GM19397 (cell line): ENCODE results near the gene CCDC85B.
"Not testable (repeated sequence)": the region's sequence is repeated elsewhere in the genome, so short reads cannot be mapped to it uniquely, and the experiment has no call there.

Experiments
- ATAC-seq: cut with Tn5 transposase; IDR thresholded peaks from one replicate; pipeline ENCODE4 v1.9.1; 2021; ENCODE audit warnings: mild to moderate bottlenecking, moderate library complexity; ENCODE audit not compliant: unreplicated experiment

The CCDC85B gene

DNA sequence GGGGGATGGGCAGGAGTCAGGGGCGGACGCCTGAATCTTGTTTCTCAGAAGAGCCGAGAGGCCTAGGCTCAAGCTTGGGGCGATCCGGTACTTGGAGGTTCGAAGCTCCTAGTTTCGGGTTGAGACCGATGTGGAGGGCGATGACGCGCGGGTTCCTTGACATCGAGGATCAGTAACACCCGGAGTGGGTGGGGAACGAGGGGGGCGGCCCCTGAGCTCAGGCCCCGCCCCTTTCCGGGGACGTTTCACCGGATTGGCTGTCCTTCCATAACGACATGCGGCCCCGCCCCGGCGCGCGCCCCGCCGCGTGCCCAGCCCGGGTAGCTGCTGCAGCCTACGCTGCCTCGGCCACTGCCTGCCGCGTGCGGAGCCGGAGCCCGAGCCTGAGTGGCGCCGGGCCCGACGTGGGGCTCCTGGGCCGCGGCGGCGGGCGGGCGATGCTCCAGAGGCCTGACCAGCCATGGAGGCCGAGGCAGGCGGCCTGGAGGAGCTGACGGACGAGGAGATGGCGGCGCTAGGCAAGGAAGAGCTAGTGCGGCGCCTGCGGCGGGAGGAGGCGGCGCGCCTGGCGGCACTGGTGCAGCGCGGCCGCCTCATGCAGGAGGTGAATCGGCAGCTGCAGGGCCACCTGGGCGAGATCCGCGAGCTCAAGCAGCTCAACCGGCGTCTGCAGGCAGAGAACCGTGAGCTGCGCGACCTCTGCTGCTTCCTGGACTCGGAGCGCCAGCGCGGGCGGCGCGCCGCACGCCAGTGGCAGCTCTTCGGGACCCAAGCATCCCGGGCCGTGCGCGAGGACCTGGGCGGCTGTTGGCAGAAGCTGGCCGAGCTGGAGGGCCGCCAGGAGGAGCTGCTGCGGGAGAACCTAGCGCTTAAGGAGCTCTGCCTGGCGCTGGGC is at the start of gene CCDC85B:
CCDC85B (plus strand) TSS at position 350 of the 895 bp plus-strand sequence; CDS start at position 461, 111 bp downstream.
- peak; percentile 47 for ATAC-seq

DNA sequence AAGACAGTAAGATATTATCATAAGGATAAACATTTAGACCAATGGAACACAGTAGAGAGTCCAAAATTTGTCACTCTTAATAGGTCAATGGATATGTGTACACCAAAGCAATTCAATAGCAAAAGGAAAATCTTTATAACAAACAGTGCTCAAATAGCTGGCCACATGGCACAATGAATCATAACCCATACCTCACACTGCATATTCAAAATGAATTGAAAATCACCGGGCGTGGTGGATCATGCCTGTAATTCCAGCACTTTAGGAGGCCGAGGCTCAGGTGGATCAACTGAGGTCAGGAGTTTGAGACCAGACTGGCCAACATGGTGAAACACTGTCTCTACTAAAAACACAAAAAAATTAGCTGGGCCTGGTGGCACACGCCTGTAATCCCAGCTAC is 48.3 kb upstream of the CCDC85B start:
- ATAC-seq: no peak

DNA sequence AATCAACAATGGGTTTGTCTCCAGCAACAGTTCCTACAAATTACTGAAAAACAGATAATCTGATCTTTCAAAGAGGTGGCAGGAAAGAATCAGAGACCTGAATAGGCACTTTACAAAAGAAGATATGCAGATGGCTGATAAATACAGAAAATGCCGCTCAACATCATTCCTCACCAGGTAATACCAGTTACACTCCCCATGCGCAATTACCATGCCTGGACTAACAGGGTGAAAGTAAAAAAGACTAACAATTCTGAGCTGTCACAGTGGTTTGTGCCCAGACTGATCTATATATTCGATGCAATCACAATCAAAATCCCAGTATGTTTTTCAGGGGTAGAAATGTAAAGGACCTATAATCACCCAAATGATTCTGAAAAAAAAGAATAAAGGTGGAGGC is 46.7 kb upstream of the CCDC85B start:
- no peak for ATAC-seq

DNA sequence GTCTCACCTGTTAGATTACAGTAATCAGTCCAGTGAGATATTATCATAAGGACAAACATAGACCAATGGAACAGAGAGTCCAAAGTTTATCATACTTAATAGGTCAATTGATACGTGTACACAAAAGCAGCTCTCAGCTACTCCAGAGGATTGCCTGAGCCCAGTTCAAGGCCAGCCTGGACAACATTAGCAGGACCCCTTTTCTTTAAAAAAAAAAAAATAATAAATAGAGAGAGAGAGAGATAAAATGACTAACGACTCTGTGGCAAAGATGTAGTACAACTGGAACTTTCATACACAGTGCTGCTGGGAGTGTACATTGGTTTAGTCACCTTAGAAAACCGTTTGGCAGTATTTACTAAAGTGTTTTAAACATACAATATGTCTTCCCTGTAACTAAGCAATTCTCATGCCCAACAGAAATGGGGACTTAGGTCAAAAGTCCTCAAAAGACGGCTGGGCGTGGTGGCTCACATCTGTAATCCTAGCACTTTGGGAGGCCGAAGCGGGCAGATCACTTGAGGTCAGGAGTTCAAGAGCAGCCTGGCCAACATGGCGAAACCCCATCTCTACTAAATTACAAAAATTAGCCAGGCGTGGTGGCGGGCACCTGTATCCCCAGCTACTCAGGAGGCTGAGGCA is 46.1 kb upstream of the CCDC85B start:
- ATAC-seq: no peak

DNA sequence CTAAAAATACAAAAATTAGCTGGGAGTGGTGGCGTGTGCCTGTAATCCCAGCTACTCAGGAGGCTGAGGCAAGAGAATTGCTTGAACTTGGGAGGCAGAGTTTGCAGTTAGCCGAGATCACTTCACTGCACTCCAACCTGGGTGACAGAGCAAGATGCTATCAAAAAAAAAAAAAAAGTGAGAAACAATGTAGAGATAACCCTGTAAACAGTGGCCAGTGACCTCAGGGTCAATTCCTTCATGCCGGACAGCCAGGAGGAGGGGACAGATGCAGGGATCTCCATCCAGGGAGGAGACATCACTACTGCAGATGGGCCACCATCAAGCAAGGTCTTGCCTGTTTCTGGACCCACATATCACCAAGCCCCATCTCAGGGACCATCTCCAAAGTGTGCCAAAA is 42.7 kb upstream of the CCDC85B start:
- no peak for ATAC-seq

DNA sequence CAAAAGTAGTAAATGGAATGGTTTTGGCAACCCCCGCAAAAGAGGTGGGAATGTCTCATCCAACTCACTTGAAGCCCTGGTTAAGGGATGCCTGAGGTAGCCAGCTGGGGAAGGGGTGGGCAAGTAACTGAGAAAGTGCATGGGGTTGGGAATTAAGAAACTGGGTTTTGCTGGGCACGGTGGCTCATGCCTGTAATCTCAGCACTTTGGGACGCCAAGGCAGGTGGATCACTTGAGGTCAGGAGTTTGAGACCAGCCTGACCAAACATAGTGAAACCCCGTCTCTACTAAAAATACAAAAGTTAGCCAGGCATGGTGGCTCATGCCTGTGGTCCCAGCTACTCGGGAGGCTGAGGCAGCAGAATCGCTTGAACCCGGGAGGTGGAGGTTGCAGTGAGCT is 41.8 kb upstream of the CCDC85B start:
- not testable (repeated sequence) for ATAC-seq

DNA sequence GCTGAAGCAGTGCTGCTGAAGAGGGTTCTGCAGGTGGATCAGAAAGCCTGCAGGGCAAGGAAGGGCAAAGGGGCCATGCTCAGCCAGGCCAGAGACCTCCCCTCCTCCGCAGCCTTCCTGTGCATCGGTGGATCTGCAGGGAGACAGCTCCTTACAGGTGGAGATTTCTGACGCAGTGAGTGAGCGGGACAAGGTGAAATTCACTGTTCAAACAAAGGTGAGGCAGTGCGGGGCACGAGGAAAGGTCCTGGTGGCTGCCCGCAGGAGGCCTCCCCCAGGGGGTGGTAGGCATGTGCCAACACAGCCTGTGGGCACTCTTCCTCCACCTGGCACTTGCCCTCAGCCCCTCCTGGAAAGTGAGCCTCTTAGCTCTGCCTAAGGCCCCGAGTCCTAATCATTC is 41.1 kb upstream of the CCDC85B start:
- ATAC-seq: no peak

DNA sequence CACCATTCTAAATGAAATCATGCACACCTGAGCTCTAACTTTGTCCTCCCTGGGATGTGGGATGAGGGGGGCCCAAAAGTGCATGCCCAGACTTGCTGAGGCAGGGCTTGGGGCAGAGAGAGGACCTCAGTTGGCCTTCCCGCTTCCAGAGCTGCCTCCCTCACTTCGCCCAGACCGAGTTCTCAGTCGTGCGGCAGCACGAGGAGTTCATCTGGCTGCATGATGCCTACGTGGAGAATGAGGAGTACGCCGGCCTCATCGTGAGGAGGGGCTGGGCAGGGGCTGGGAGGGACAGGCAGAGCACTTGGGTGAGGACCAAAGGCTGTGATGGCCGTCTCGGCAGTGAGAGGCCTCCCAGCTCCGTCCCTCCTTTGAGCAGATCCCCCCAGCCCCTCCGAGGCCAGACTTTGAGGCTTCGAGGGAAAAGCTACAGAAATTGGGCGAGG is 40.7 kb upstream of the CCDC85B start:
- ATAC-seq: no peak

DNA sequence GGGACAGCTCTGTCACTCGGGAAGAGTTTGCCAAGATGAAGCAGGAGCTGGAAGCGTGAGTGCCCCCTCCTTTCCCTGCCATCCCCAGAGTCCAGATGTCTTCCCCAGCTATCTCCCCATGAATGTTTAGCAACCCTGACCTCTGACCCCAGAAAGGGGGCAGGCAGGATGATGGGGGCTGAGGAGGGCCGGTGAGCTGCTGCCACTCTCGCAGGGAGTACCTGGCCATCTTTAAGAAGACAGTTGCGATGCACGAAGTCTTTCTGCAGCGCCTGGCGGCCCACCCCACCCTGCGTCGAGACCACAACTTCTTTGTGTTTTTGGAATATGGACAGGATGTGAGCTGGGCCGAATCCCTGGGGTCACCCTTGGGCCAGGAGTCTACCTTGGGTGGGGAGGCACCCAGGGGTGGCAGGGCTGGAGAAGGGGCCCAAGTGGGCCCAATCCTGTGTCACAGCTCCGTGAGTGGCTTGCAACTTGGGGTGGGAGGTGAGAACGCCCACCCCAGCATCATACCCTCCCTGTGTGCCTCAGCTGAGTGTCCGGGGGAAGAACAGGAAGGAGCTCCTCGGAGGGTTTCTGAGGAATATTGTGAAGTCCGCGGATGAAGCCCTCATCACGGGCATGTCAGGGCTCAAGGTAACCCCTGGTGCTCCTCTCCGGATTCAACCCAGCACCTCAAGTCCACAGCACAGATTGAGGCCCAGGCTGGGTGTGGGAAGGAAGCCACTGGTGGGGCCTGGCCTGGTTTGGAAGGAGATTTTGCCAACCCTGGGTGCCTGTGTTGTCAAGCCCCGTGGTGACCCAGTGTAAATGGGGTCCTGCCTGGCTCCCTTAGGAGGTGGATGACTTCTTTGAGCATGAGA is 40.0 kb upstream of the CCDC85B start:
- ATAC-seq: no peak

DNA sequence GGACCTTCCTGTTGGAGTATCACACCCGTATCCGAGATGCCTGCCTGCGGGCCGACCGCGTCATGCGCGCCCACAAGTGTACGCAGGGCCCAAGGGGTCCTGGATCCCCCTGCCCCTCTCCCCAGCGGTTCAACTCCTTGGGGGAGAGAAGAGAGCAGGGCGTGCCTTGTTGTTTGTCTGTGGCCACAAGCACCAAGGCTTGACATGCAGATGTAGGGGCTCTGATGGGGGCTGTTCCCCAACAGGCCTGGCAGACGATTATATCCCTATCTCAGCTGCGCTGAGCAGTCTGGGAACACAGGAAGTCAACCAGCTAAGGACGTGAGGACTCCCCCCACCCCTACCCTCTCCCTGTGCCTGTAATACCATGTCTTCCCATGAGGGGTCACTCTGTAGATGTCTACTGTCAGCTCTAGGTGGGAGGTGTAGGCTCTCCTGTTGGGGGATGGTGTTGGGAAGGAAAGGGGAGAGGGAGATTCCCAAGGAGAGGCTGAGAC is 39.3 kb upstream of the CCDC85B start:
- no peak for ATAC-seq

DNA sequence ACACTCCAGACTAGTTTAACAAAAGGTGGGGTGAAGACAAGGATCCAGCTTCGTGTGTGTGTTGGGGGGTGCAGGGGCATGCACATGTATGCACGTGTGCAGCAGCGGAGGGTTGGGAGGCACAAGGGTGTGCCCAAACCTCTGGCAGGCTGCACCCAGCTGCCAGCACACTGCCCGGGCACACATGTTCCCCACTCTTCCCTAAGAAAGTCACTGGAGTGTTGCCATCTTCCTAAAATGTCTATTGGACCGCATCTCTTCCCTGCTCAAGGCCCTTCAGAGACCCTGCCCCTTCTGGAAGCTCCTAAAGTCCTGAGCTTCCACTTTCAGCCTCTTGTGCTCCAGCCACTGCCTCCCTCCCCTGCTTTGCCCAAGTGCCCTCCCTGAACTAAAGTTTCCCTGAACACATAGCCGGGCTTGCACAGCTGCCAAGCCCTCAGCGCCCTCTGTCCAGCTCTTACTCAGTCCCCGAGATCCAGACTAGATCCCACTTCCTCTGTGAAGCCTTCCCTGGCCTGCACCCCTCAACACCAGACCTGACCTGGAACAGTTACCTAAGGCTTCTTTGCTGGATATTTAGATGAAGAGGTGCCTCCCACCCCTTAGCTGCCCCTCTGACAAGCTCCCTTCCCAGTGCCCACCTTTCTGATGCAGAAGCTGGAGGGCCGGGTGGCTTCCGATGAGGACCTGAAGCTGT is 38.5 kb upstream of the CCDC85B start:
- no peak for ATAC-seq

DNA sequence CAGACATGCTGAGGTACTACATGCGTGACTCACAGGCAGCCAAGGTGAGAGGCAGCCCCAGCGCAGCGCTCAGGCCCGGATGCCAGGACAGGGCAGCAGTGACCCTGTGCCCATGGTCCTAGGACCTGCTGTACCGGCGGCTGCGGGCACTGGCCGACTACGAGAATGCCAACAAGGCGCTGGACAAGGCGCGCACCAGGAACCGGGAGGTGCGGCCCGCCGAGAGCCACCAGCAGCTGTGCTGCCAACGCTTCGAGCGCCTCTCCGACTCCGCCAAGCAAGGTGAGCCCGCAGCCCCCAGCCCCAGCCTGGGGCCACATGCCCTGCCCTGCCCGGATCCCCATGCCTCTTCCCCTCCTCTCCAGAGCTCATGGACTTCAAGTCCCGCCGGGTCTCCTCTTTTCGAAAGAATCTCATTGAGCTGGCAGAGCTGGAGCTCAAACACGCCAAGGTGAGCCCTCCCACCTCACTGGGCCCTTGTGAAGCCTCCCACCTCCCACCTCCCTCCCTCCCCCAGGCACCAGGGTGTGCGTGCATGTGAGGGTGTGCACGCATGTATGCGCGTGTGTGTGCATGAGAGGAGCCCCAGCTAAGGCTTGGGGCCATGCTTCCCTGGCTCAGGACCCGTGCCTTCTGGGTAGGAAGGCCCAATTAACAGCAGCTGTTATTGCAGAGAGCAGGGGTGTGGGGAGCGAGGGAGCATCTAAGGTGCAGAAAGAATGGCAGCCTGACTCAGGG is 37.8 kb upstream of the CCDC85B start:
- ATAC-seq: no peak

DNA sequence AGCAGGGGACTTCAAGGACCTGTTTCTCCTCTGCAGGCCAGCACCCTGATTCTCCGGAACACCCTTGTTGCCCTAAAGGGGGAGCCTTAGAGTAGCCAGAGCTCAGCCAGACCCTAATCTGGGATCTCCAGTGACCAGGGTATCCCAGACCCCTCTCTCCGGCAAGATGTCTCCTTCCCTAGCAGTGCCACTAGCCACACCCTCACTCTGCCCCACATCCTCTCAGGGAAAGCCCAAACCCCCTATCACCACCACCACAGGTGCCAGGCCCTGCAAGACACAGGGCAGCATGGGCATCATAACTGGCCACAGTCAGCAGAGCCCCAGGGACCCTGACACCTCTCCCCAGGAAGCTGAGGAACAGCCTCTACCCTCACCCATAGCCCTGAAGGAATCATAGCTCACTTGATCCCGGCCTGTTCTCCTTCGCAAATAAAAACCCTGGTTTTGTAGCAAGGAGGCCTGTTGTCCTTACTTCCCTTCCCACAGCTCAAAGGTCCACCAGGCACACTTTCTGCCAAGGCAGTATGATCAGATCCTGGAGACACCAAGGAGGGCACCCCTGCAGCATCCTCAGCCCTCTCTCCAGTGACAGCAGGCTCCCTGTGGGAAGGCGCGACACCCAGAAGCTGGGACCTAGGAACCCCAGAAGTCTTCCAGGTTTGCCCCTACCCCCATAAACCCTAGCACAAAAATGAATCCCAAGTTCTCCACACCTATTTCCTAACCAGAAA is 37.1 kb upstream of the CCDC85B start:
- no peak for ATAC-seq

DNA sequence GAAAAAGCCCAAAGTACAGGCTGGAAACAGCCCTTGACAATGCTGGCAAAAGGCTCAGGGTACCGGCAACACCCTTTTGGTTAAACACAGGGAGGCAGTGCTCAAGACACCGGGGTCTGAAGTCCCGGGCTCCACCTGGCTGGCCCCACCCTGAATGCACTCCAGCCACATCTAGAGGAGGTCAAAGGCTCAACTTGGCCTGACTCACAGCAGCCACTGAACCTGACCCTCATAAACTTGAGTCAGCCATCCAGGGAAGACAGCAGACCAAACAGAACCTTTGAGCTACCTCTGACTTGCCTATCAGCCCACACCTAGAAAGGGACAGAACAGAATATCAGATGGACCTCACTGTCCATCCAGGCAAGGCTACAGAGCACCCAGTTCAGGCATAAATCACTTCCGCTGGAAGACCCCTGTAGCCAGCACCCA is 36.3 kb upstream of the CCDC85B start:
- no peak for ATAC-seq

DNA sequence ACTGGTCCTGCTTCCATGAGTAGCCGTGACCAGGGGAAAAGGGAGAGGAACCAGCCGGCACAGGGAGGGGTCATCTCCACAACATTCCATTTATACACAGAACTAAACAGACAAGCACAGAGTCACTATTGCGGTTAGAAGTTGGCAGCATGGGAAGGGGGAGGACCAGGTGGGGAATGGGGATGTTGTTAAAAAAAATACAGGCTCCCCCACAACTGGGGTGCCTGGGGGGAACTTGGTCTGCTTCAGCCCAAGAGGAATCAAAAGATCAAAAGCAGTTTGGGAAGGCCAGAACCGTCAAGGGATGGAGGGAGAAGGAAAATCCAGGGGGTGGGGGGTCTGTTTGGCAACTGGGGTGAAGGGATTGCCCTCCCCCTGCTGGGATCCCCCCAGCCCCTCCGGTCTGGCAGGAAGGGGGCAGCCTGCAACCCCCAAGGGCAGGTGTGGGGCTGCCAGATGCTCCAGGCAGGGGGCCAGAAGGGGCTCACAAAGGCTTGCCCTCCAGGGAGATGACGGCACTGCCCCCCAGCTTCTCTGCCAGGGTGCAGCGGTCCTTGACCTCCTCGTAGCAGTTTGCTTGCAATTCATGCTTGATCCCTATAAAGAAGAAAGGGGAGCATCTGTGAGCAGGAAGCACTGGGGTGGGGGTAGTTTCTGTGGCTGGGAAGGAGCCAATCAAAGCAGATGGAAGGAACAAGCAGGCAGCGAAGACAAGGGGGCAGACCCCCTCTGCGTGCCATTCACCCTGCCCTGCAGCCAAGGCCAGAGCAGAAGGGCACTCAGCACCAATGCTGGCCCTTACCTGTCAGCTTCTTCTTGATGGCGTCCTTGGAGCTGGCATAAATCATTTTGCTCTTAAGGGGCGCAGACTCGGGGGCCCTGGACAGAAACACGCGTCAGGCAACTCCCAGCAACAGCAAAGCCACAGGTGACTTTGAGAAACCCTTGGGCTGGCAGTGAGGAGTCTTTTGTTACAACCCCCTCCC is 35.3 kb upstream of the CCDC85B start:
- ATAC-seq: no peak

DNA sequence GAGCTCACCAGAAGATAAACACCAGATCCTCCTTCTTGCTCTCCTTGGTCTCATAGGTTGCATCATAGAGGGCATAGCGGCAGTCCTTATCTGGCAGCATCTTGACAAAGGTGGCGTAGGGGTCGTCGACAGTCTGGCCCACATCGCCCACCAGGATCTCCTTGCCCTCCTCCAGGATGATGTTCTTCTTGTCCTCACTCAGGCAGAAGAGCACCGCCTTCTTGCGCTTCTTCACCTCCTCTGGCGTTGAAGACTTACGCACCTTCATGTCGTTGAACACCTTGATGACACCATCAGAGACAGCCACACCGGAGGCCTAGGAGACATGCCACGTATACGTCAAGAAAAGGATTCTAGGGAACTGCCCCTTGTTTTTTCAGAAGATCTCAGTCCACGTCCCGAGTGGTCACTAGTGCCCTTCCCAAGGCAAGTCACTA is 34.5 kb upstream of the CCDC85B start:
- no peak for ATAC-seq

DNA sequence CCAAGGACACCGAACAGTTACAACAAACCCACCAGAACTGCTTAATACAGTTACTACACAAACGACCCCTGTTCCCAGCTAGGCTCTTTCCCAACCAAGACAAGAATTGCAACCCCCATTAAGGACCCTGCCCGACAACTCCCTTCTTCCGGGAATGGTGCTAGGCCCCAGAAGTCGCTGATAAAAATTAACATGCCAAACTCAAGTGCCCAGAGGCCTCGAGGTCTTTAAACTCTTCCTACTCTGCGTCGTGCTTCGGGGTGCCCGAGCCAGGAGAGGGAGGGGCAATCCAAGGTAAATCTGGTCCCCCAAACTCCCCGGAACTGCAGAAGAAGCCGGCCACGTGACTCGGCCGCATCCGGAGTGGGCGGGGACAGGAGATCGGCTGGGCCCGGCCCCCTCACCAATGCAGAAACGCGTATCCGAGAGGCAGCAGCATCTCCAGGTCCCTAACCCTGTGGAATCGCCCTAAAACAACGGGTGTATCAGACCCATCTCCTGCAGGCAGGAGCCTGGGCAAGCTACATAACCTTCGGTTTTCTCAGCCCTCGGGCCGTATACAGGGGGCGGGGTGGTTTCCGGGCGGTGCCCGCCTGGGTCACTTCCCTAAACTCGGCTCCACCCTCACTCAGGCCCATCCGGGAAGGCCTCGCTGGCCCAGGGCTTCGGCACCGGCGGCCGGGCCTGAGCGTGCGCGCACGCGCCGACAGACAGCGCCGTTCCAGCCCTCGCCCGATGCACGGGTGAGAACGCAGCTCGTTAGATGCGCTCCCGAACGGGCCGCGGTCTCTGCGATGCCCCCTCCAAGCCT is 33.6 kb upstream of the CCDC85B start:
- ATAC-seq: peak; percentile 34
